WTC11 (cell line): ENCODE measurements around the gene FOXL1.

Experiments
- CTCF ChIP-seq: fragments of 200-600 bp; IDR thresholded peaks from 2 replicates; pipeline ENCODE4 v1.8.0; 2022; ENCODE audit warnings: antibody characterized with exemption
- JUN ChIP-seq: sonication (generic); formaldehyde crosslinking; IDR thresholded peaks from 2 replicates; pipeline ENCODE4 v1.8.0; 2023; ENCODE audit warnings: mild to moderate bottlenecking, missing genetic modification reagents
- NR1H2 ChIP-seq: sonication (generic); formaldehyde crosslinking; IDR thresholded peaks from 2 replicates; pipeline ENCODE4 v1.9.0; 2021; ENCODE audit warnings: mild to moderate bottlenecking, moderate library complexity, missing genetic modification reagents
- SMAD3 ChIP-seq: sonication (generic); formaldehyde crosslinking; IDR thresholded peaks from 2 replicates; pipeline ENCODE4 v1.8.0; 2022; ENCODE audit warnings: missing genetic modification reagents, mild to moderate bottlenecking, borderline replicate concordance
- TEAD1 ChIP-seq: sonication (generic); formaldehyde crosslinking; IDR thresholded peaks from 2 replicates; pipeline ENCODE4 v1.8.0; 2022; ENCODE audit warnings: mild to moderate bottlenecking, missing genetic modification reagents
- ZNF232 ChIP-seq: sonication (generic); formaldehyde crosslinking; IDR thresholded peaks from 2 replicates; pipeline ENCODE4 v1.8.0; 2022; ENCODE audit warnings: mild to moderate bottlenecking, missing genetic modification reagents
- TF ChIP-seq, protein P1 (sequence below): sonication (generic); formaldehyde crosslinking; conservative IDR thresholded peaks from 2 replicates; pipeline ENCODE4 v1.8.1; 2022; ENCODE audit warnings: mild to moderate bottlenecking, missing genetic modification reagents

- TF ChIP-seq CTCF (no peak), TEAD1 (no peak), ZNF232 (CRISPR knock-in tag) (no peak), JUN (CRISPR knock-in tag) (no peak), SMAD3 (no peak), NR1H2 (CRISPR knock-in tag) (no peak)
- TF ChIP-seq, protein P1, sequence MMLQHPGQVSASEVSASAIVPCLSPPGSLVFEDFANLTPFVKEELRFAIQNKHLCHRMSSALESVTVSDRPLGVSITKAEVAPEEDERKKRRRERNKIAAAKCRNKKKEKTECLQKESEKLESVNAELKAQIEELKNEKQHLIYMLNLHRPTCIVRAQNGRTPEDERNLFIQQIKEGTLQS (CRISPR knock-in tag) = no peak
Observed at GRCh38 chr16:86529160-86529559, 49.2 kb upstream of the FOXL1 start.
